Right cardiac atrium (tissue), 5 donors: ENCODE data around the gene MAML2. TPM values are rescaled to one million over a fixed set of nuclear protein-coding genes. Genes with fewer than 3 reads are reported as not detected.
"Not testable (repeated sequence)": the region's sequence is repeated elsewhere in the genome, so short reads cannot be mapped to it uniquely, and the experiment has no call there.

Experiments used
- ATAC-seq, 2 donors: fragments of 200-7000 bp; cut with Tn5 transposase; one replicate each; pipeline versions ENCODE4 v1.8.0 to v1.9.1; 2020; ENCODE audit warnings: moderate library complexity in 2 of 2, mild to moderate bottlenecking in 1 of 2
- DNase-seq, 3 donors: peaks; one replicate each; pipeline ENCODE4 v3.0.0-alpha.2; 2020
- H3K27ac ChIP-seq: one replicate; pipeline ENCODE4 v1.5.1; 2013; ENCODE audit warnings: mild to moderate bottlenecking, low read length, control low read depth, moderate library complexity
- H3K27me3 ChIP-seq: one replicate; pipeline ENCODE4 v1.6.1; 2013; ENCODE audit not compliant: control insufficient read depth, insufficient read depth
- H3K4me1 ChIP-seq: one replicate; pipeline ENCODE4 v1.6.1; 2013; ENCODE audit warnings: low read length; ENCODE audit not compliant: control insufficient read depth, insufficient read depth
- H3K4me3 ChIP-seq: one replicate; pipeline ENCODE4 v1.5.1; 2013; ENCODE audit warnings: low read length, control low read depth
- H3K9me3 ChIP-seq: one replicate; pipeline ENCODE4 v1.6.1; 2013; ENCODE audit warnings: low read length; ENCODE audit not compliant: control insufficient read depth
- WGBS: extraction: QIAGEN DNeasy Blood & Tissue Kit; methylation state at CpG from one replicate; pipeline ENCODE4 v1.1.7; 2013; 5-methylcytosine and 5-hydroxymethylcytosine counted together
- intact Hi-C, 4 donors: fragments of 100-400 bp; cut with DNase I; formaldehyde crosslinking; loops; one replicate each; pipeline versions ENCODE4 v1.11.0 to v1.14.0; 2022 to 2023
- polyA plus RNA-seq: library from polyadenylated mRNA; stranded (reverse); fragments of 200-250 nt; gene quantifications from one replicate; pipeline ENCODE4 v1.2.3, GENCODE V29; 2013
- total RNA-seq, 4 donors: library from RNA; stranded (reverse); fragmentation: NEBNext Ultra II Directional; extraction: Animal tissue kit (Norgen Biotek cat#: 25700); gene quantifications; one replicate each; pipeline ENCODE4 v1.2.1, GENCODE V29; 2021
- donor health status: healthy with polysubstance abuse.
- donor health status: DM: no; HTN: yes; CAD: no.
- donor health status: DM: no; HTN: no; CAD: no.
- donor health status: DM: no; HTN: yes; CAD: no; lungs with severe emphysema.
- donor health status: DM: yes; HTN: yes; CAD: no.

MAML2 gene
- total and polyA plus RNA-seq, 5 donors, result 2.7 to 9.9 (median 7.4) TPM

- no peaks in the 10 kb centered on the region for H3K4me1 ChIP-seq
- DNase-seq, result no peak
- ATAC-seq, result no peak
- no peak overlapping the region for H3K4me3 ChIP-seq
- WGBS, result 55% methylated on average over 2 of the region's 2 CpGs
- intact Hi-C loops, result no loop called here
- H3K27me3 ChIP-seq, result no peaks in the 10 kb centered on the region
- H3K27ac ChIP-seq, result no peak overlapping the region
- no peaks in the 10 kb centered on the region for H3K9me3 ChIP-seq
These were observed 49.9 kb downstream of the MAML2 start for GRCh38 chr11:96293109-96293508.

- H3K9me3 ChIP-seq, result no peaks in the 10 kb centered on the region
- DNase-seq (no peak), ATAC-seq (no peak)
- intact Hi-C loops, result no loop called here
- no peak overlapping the region for H3K27ac ChIP-seq
- H3K4me3 ChIP-seq, result no peak overlapping the region
- H3K27me3 ChIP-seq, result no peaks in the 10 kb centered on the region
- H3K4me1 ChIP-seq, result no peaks in the 10 kb centered on the region
These were observed 50.5 kb downstream of the MAML2 start for GRCh38 chr11:96292291-96293010.

- no peak for ATAC-seq
- WGBS, result 96% methylated on average over 1 of the region's 1 CpG
- H3K9me3 ChIP-seq, result no peaks in the 10 kb centered on the region
These were observed 52.4 kb downstream of the MAML2 start for GRCh38 chr11:96290631-96291030.

GRCh38 chr11:96290031-96290430 lies 53.0 kb downstream of the MAML2 start:
- intact Hi-C loops, result no loop called here
- Histone ChIP-seq H3K27me3 (no peaks in the 10 kb centered on the region), H3K4me1 (no peaks in the 10 kb centered on the region), H3K27ac (no peak overlapping the region), H3K4me3 (no peak overlapping the region), H3K9me3 (no peaks in the 10 kb centered on the region)
- DNase-seq, result no peak
- ATAC-seq, result no peak
- 50% methylated on average over 1 of the region's 1 CpG for WGBS

More at GRCh38 chr11:96290631-96291030, 52.4 kb downstream of the MAML2 start:
- intact Hi-C loops, result no loop called here
- Histone ChIP-seq H3K4me3 (no peak overlapping the region), H3K27me3 (no peaks in the 10 kb centered on the region), H3K27ac (no peak overlapping the region), H3K4me1 (no peaks in the 10 kb centered on the region)
- DNase-seq, result no peak

DNA sequence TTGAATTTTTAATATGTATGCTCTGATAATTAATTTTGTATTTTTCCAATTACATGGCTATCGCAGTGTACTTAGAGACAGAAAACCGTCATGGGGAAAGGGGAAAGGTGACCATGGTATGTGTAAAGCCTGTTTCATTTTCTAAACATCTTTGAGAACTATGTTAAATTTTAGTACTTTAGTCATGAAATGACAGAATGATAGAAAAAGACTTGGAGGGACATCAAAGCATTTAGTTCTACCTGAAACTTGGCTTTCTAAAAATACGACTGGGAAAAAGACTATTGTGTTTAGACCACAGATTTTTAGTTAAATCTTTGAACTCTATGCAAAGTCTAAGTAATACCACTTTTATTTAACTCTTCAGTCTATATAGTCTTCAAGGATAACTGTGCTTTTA lies 54.1 kb downstream of the MAML2 start:
- Histone ChIP-seq H3K9me3 (no peaks in the 10 kb centered on the region), H3K27ac (no peak overlapping the region), H3K4me3 (no peak overlapping the region), H3K4me1 (no peaks in the 10 kb centered on the region), H3K27me3 (no peaks in the 10 kb centered on the region)
- WGBS, result 97% methylated on average over 3 of the region's 3 CpGs
- DNase-seq (no peak), ATAC-seq (no peak)
- intact Hi-C loops, result no loop called here

GRCh38 chr11:96287822-96288439 lies 55.1 kb downstream of the MAML2 start:
- ATAC-seq (no peak), DNase-seq (no peak)
- intact Hi-C loops, result no loop called here
- no peak overlapping the region for H3K27ac ChIP-seq
- H3K4me1 ChIP-seq, result no peaks in the 10 kb centered on the region
- 84% methylated on average over 6 of the region's 6 CpGs for WGBS
- no peaks in the 10 kb centered on the region for H3K9me3 ChIP-seq
- H3K27me3 ChIP-seq, result no peaks in the 10 kb centered on the region
- H3K4me3 ChIP-seq, result no peak overlapping the region

GRCh38 chr11:96285985-96286384 lies 57.0 kb downstream of the MAML2 start:
- ATAC-seq, DNase-seq, H3K9me3 ChIP-seq, H3K27me3 ChIP-seq, intact Hi-C loops, H3K27ac ChIP-seq, H3K4me3 ChIP-seq, H3K4me1 ChIP-seq: not testable (repeated sequence)
- 98% methylated on average over 6 of the region's 6 CpGs for WGBS

GRCh38 chr11:96284917-96285316 lies 58.1 kb downstream of the MAML2 start:
- H3K4me1 ChIP-seq, result no peaks in the 10 kb centered on the region
- no peaks in the 10 kb centered on the region for H3K27me3 ChIP-seq
- no peak overlapping the region for H3K27ac ChIP-seq
- intact Hi-C loops, result no loop called here
- WGBS, result 96% methylated on average over 3 of the region's 3 CpGs
- H3K9me3 ChIP-seq, result no peaks in the 10 kb centered on the region
- DNase-seq (no peak), ATAC-seq (no peak)
- no peak overlapping the region for H3K4me3 ChIP-seq

DNA sequence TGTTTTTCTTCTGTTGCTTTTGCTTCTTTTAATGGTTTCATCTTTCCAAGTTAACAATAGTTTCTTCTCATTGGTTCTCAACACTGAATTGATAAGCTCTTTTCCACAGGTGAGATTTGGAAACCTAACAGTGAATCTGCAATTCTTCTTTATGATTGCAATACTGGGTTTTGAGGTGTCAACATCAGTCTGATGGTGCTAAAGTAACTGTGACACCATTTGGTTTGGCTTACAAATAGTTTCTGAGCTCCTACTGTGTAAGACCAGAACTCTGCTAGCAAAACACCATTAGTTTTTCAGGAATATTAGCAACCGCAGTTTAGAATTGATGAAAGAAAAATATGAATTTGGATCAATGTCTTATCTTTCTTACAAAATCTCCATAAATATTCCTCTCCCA lies 58.6 kb downstream of the MAML2 start:
- intact Hi-C loops, result no loop called here
- DNase-seq, result no peak
- no peak overlapping the region for H3K27ac ChIP-seq
- H3K9me3 ChIP-seq, result no peaks in the 10 kb centered on the region
- 96% methylated on average over 1 of the region's 1 CpG for WGBS
- H3K4me1 ChIP-seq, result peaks cover 2% of the 10 kb centered on the region
- no peaks in the 10 kb centered on the region for H3K27me3 ChIP-seq
- no peak overlapping the region for H3K4me3 ChIP-seq
- no peak for ATAC-seq

GRCh38 chr11:96282625-96283220 lies 60.3 kb downstream of the MAML2 start:
- no peak for ATAC-seq
- peaks cover 2% of the 10 kb centered on the region for H3K4me1 ChIP-seq
- H3K27ac ChIP-seq, result no peak overlapping the region
- no peak for DNase-seq
- no peak overlapping the region for H3K4me3 ChIP-seq
- no peaks in the 10 kb centered on the region for H3K27me3 ChIP-seq
- intact Hi-C loops, result no loop called here
- WGBS, result 65% methylated on average over 2 of the region's 2 CpGs
- H3K9me3 ChIP-seq, result no peaks in the 10 kb centered on the region

DNA sequence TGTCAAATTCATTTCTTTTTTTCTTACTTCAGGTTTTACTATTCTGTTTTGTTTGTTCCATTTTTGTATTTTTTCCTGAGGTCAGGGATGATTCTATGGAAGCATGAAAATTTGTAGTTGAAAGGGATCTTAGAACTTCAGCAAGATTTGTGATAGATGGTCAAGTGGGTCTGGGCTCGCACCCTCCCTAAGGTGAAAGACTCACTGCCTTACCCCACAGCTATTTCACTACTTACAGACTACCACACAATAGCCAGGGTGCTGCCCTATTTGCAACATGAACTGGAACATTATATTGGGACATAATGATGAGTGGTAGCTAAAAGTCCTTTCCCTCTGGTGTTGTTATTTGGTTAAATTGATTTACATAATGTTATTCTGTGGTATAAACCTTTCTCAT lies 62.6 kb downstream of the MAML2 start:
- Histone ChIP-seq H3K27me3 (no peaks in the 10 kb centered on the region), H3K4me1 (peaks cover 2% of the 10 kb centered on the region), H3K9me3 (no peaks in the 10 kb centered on the region), H3K27ac (no peak overlapping the region), H3K4me3 (no peak overlapping the region)
- intact Hi-C loops, result no loop called here
- no peak for DNase-seq
- ATAC-seq, result no peak
- 97% methylated on average over 1 of the region's 1 CpG for WGBS
